ENCODE data around the gene UTP18.

Gene UTP18

GRCh38 chr17:51245535-51245934 lies 14.8 kb upstream of the UTP18 start:
- no peak for DNase-seq (ENCODE audit: low read depth)
- no peak for TF ChIP-seq CTCF (IDR thresholded peaks at IDR 0.05; ENCODE audit: low read depth, low read length, missing control alignments)
- no peak overlapping the region for H3K4me3 ChIP-seq (ENCODE audit: low read depth, low read length)

- no peak for TF ChIP-seq CTCF (IDR thresholded peaks at IDR 0.05; ENCODE audit: low read depth, low read length, missing control alignments)
- no peak overlapping the region for H3K4me3 ChIP-seq (ENCODE audit: low read depth, low read length)
- DNase-seq (ENCODE audit: low read depth) = no peak
Measured at GRCh38 chr17:51250314-51250840, 10.0 kb upstream of the UTP18 start.

- H3K4me3 ChIP-seq (ENCODE audit: low read depth, low read length) = no peak overlapping the region
Measured at GRCh38 chr17:51251010-51251409, 9.3 kb upstream of the UTP18 start.

GRCh38 chr17:51255673-51256072 lies 4.7 kb upstream of the UTP18 start:
- no peak for TF ChIP-seq CTCF (IDR thresholded peaks at IDR 0.05; ENCODE audit: low read depth, low read length, missing control alignments)
- DNase-seq (ENCODE audit: low read depth) = no peak
- H3K4me3 ChIP-seq (ENCODE audit: low read depth, low read length) = no peak overlapping the region

More at GRCh38 chr17:51251010-51251409, 9.3 kb upstream of the UTP18 start:
- no peak for TF ChIP-seq CTCF (IDR thresholded peaks at IDR 0.05; ENCODE audit: low read depth, low read length, missing control alignments)
- no peak for DNase-seq (ENCODE audit: low read depth)

GRCh38 chr17:51256101-51256500 lies 4.2 kb upstream of the UTP18 start:
- no peak for TF ChIP-seq CTCF (IDR thresholded peaks at IDR 0.05; ENCODE audit: low read depth, low read length, missing control alignments)
- no peak overlapping the region for H3K4me3 ChIP-seq (ENCODE audit: low read depth, low read length)
- DNase-seq (ENCODE audit: low read depth) = no peak

- no peak for DNase-seq (ENCODE audit: low read depth)
Measured at GRCh38 chr17:51257150-51258081, 2.9 kb upstream of the UTP18 start.

More at GRCh38 chr17:51257150-51258081, 2.9 kb upstream of the UTP18 start:
- no peak overlapping the region for H3K4me3 ChIP-seq (ENCODE audit: low read depth, low read length)
- TF ChIP-seq CTCF (IDR thresholded peaks at IDR 0.05; ENCODE audit: low read depth, low read length, missing control alignments) = no peak

Data from GM12864 (cell line).